DLD1 (cell line): Measurements from ENCODE around the gene TYW3.

ENCODE experiments used
- in situ Hi-C: cut with HindIII; loops from 2 replicates; pipeline ENCODE4 v1.10.0; 2017; ENCODE audit warnings: low sequenced_read_pairs

The TYW3 gene

GRCh38 chr1:74732960-74733603 lies at the start of gene TYW3, which contains the start of gene CRYZ:
Gene TYW3 (plus strand): TSS chr1:74733152. CDS start chr1:74733245, 93 bp downstream.
Gene CRYZ (minus strand): TSS chr1:74733050. CDS start chr1:74724821, 8,229 bp downstream.
- in situ Hi-C loops = no loop called here

- in situ Hi-C loops = no loop called here
Observed at GRCh38 chr1:74683656-74684055, 49.3 kb upstream of the TYW3 start.

- in situ Hi-C loops = no loop called here
Observed at GRCh38 chr1:74684301-74684700, 48.7 kb upstream of the TYW3 start.

- in situ Hi-C loops = no loop called here
Observed at GRCh38 chr1:74686928-74687327, 46.0 kb upstream of the TYW3 start.

GRCh38 chr1:74689621-74690363 lies 43.2 kb upstream of the TYW3 start:
- in situ Hi-C loops = no loop called here

- in situ Hi-C loops = no loop called here
Observed at GRCh38 chr1:74690364-74690696, 42.6 kb upstream of the TYW3 start.

GRCh38 chr1:74690909-74691308 lies 42.0 kb upstream of the TYW3 start:
- in situ Hi-C loops = no loop called here

GRCh38 chr1:74693473-74693872 lies 39.5 kb upstream of the TYW3 start:
- in situ Hi-C loops = no loop called here

- in situ Hi-C loops = no loop called here
Observed at GRCh38 chr1:74697832-74698231, 35.1 kb upstream of the TYW3 start.

GRCh38 chr1:74699331-74699730 lies 33.6 kb upstream of the TYW3 start:
- in situ Hi-C loops = no loop called here

GRCh38 chr1:74703386-74704182 lies 29.4 kb upstream of the TYW3 start:
- in situ Hi-C loops = no loop called here

- in situ Hi-C loops = no loop called here
Observed at GRCh38 chr1:74712881-74713280, 20.1 kb upstream of the TYW3 start.

GRCh38 chr1:74713849-74714248 lies 19.1 kb upstream of the TYW3 start:
- in situ Hi-C loops = no loop called here

- in situ Hi-C loops = no loop called here
Observed at GRCh38 chr1:74714429-74715235, 18.3 kb upstream of the TYW3 start.

- in situ Hi-C loops = no loop called here
Observed at GRCh38 chr1:74715236-74715502, 17.8 kb upstream of the TYW3 start.

GRCh38 chr1:74715806-74716205 lies 17.1 kb upstream of the TYW3 start:
- in situ Hi-C loops = no loop called here

GRCh38 chr1:74716822-74717221 lies 16.1 kb upstream of the TYW3 start:
- in situ Hi-C loops = no loop called here

- in situ Hi-C loops = no loop called here
Observed at GRCh38 chr1:74717626-74718025, 15.3 kb upstream of the TYW3 start.

- in situ Hi-C loops = no loop called here
Observed at GRCh38 chr1:74726063-74726462, 6.9 kb upstream of the TYW3 start.

GRCh38 chr1:74728736-74729135 lies 4.2 kb upstream of the TYW3 start:
- in situ Hi-C loops = no loop called here
